Prostate gland (tissue), 2 donors: Measurements from ENCODE around the gene ZNF729.

ENCODE experiments used
- CTCF ChIP-seq, 4 experiments: fragments of 200-600 bp in 2 of 4; fragments of 450-650 bp in 2 of 4; sonication (generic) in 2 of 4; IDR thresholded peaks; 1 replicate in 3 of 4; 2 replicates in 1 of 4; pipeline ENCODE4 v1.5.1; 2016 to 2019; ENCODE audit warnings: antibody characterized with exemption in 4 of 4, mild to moderate bottlenecking in 2 of 4, moderate library complexity in 2 of 4
- POLR2AphosphoS5 ChIP-seq: sonication (generic); formaldehyde crosslinking; IDR thresholded peaks from one replicate; pipeline ENCODE4 v1.6.1; 2017; ENCODE audit warnings: antibody characterized with exemption

- no peak for TF ChIP-seq POLR2AphosphoS5
- no peak for TF ChIP-seq CTCF (IDR thresholded peaks at IDR 0.05)
These were observed 29.4 kb upstream of the ZNF729 start for GRCh38 chr19:22256856-22257255.
